ENCODE measurements around the gene SH2B3.
"Not testable (repeated sequence)": the region's sequence is repeated elsewhere in the genome, so short reads cannot be mapped to it uniquely, and the experiment has no call there.

The SH2B3 gene

DNA sequence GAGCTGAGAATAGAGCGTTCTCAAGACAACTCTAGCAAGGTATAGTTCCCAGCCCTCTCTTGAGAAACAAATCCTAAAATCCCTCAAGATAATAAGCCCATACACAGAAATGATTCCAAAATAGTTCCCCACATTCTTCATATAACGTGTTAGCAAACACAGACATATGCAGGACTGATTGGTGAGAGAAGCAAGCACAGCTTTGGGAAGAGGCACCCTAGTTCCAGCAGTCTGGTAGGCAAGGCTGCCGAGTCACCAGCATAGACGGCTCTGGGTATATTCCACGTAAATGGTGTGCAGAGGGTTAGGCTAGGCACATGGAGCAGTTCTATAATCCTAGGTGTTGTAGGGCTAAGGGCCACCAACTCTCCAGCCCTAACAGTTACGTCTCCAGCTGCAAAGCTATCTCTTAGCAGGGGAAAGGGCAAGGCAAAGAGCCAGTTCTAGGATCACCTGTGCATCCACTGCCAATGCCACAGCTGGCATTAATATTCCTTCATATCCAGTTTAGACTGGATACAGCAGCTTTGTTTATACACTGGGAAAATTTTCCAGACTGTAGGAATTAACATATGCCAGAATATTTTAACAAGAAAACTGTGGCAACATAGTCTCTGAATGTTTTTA lies 52.9 kb downstream of the SH2B3 start:
- no peak for DNase-seq (ENCODE audit: low read depth in 2 of 2)

DNA sequence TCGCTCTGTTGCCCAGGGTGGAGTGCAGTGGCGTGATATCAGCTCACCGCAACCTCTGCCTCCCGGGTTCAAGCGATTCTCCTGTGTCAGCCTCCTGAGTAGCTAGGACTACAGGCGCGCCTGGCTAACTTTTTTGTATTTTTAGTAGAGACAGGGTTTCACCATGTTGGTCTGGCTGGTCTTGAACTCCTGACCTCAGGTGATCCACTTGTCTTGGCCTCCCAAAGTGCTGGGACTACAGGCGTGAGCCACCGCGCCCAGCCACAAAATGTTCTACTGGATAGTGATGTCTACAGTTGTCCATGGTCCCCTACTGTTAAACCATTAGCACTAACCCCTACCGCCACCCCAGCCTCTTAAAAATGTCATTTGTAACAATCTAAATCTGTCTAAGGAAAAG lies 54.4 kb downstream of the SH2B3 start:
- not testable (repeated sequence) for DNase-seq (ENCODE audit: low read depth in 2 of 2)

DNA sequence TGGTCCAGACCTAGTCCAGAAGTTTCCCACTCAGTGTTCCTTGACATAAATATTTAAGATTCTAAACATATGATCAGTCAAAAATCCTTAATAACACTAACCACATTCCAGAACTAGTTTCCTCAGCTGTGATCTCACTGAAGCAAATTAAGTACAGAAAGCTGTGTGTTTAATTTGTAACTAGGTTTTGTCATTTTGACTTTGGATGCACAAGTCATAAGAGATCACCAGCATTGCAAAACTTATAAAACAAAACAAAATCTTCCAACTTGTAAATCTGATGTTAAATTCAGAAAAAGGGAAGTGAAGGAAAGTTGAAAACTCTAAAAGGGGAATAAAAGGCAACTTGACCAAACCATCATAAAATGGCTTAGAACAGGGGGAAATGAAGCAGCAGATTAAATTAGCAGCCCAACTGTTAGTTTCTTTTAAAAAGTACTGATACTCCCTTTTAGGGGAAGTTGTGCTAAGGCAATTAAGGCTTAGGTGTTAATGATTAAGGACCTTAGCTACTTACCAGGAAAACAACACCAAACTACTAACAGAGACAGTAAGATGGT lies 56.6 kb downstream of the SH2B3 start:
- no peak for DNase-seq (ENCODE audit: low read depth in 2 of 2)

DNA sequence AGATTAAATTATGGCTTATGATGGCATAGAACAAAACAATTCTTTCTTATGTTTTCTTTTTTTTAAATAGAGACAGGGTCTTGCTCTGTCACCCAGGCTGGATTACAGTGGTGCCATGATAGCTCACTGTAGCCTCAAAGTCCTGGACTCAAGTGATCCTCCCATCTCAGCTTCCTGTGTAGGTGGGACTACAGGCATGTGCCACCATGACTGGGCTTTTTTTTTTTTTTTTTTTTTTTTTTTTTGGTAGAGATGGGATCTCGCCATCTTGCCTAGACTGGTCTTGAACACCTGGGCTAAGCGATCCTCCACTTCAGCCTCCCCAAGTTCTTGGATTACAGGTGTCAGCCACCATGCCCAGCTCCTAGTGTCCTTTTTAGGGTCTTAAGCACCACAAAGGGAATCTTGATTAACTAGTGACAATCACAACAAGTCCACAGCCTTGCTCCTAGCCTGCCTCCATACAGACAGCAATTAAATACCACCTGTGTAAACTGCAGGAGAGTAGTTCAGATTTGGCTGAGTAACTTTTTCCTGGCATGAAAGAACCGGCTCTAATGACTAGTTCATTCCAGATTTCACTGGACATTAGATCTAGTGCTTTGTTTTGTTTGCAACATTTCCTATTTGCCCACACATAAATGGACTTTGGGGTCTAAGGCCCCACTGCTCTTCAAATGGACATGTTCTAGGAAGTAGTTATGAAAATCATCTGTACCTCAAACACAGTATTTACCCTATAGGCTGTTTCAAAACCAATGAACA lies 61.6 kb downstream of the SH2B3 start:
- DNase-seq (ENCODE audit: low read depth in 2 of 2) = no peak

DNA sequence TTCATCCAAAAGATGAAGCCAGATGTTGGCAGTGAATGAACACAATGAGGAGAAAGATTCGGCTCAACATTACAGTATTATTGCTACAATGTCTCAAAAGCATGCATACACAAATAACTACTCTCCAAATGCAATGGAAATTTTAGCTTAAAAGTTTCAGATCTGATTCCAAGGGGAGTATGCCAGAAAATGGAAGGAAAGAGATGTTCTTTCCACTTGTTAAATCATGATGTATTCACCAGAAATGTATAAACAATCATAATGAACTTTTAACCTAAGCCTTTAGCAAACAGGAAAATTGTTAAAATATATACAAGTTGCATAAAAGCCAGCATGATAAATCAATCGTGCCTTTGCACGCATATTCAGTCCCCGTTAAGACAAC lies 62.1 kb downstream of the SH2B3 start:
- DNase-seq (ENCODE audit: low read depth in 2 of 2) = no peak

DNA sequence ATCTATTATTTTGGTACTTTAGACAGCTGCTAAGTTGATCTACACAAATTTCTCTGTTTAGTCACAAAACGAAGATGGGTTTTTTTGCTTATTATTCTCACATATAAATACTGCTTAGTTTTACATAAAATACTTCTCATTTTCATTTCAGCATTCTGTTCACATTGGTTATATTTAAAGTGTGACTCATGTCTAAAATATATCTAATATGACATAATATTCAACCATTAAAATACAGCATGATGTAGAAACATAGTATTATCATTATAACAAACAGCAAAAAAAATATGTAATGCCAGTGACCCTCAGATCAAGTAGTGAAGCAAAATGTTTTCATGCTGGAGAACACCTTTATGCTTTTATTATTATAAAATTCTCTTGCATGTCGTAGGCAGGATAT lies 63.7 kb downstream of the SH2B3 start:
- DNase-seq (ENCODE audit: low read depth in 2 of 2) = no peak

DNA sequence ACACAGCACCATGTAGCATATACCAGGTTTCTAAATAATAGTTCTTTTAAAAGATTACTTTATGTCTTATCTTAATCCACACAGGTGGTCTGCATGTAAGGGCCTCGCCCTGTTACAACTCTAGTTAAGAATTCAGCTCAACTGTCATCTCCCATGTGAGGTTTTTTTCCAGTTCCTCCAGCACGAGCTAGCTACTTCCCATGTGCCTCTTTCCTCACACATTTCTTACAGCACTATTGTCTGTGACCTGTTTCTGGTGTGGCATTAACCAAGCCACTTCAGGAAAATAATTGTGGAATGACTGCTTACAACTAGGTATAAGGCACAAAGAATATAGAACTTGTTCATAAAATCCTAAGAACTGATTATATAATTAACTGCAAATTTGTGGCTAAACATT lies 65.5 kb downstream of the SH2B3 start:
- no peak for DNase-seq (ENCODE audit: low read depth in 2 of 2)

DNA sequence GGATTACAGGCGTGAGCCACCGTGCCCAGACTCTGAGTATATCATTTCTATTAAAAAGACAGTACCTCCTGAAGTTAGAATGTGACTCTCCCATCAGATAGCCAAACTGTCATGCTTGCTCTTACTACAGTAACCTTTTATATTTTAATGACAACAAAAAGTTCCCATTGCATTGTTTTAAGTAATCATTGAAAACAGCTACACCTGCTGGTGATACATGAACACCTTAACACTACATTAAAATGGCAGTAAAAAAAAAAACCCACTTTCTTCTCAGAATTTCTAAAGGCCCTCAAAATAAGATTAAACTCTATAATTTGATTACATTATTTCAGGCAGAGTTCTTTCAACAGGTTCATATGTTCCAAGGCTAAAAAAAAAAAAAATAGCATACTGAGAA lies 76.7 kb downstream of the SH2B3 start:
- no peak for DNase-seq (ENCODE audit: low read depth in 2 of 2)

DNA sequence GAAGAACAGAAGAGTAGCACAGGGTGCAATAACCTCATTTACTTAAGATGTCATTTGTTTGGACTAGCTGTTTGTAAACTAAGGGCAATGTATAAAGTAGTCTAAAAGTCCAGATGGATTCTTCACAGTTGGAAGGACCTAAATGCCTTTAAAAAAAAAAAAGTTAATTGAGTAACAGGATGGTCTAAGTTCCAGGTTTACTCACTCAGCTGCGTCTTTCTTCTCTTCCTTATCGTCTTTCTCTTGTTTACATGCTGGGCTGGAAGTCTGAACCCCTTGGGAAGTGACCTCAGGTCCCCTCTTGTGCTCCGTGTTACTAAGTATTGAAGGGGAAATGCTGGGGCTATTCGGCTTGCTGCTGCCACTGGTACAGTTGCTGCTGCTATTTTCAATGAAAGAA lies 82.5 kb downstream of the SH2B3 start:
- no peak for DNase-seq (ENCODE audit: low read depth in 2 of 2)

DNA sequence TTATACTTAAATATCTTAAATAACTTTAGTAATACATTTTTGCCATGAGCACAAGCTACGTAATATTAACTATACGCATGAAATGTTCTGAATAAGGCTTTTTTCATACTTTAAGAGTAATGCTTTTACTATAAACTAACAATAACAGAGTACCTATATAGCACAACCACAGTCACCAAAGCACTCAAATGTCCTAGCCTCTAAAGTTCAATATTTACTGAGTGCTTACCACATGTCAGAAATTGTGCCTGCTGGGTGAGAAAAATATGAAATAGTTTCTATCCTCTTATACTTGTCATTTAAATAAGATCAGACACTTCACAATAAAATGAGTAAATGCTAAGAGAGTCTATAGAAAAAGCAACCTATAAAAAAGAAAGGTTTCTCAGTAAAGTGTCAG lies 83.1 kb downstream of the SH2B3 start:
- DNase-seq (ENCODE audit: low read depth in 2 of 2) = no peak

DNA sequence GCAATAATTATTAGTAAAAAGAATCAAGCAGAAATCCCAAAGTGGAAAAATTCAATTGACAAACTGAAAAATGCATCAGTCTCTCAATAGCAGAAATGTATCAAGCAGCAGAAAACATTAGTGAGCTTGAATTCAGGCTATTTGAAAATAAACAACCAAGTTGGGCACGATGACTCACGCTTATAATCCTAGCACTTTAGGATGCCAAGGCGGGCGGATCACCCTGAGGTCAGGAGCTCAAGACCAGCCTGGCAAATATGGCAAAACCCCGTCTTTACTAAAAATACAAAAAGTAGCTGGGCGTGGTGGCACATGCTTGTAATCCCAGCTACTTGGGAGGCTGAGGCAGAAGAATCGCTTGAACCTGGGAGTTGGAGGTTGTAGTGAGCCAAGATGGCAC lies 87.3 kb downstream of the SH2B3 start:
- not testable (repeated sequence) for DNase-seq (ENCODE audit: low read depth in 2 of 2)

DNA sequence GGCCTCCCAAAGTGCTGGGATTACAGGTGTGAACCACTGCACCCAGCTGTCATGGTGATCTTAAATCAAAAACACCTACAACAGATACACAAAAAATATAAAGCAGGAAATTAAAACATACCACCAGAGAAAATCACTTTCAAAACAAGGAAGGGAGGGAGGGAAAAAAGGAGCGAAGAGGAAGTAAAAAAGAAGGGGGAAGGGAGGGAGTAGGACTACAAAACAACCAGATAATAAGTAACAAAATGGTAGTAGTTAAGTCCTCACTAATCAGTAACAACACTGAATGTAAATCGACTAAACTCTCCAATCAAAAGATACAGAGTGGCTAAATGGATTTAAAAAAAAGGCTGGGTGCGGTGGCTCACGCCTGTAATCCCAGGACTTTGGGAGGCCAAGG lies 89.0 kb downstream of the SH2B3 start:
- no peak for DNase-seq (ENCODE audit: low read depth in 2 of 2)
